ENCODE data around the gene HSD11B2.

The HSD11B2 gene

DNA sequence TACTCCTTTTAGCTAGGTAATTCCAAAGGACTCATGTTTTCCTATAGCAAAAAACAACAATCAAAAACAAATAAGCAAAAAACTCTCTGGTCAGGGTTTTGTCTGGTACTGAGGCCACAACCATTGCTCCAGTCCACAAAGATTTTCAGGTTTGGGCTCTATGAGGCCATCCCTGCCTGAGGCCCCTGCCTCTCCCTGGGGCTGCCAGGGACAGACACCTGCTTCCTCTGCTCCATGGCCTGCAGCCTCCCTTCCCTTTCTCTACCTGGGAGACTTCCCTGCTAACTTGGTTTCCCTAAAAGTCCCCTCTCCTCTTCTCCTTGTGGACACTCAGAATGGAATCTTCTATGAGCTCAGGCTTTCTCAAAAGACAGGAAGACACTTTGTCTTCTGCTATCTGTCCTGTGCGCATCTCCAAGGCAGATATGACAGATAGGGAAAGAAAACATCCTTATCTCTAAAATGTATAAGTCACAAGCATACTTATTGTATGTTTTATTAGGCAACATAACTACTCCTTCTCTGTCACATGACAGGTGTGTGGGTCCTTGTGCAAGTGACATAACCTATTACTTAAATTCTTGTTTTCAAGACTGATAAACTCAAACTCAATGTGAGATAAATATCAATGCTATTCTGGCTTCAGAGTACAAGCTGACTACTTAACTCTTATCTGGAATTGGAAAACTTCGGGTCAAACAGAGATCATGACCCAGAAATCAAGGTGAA, 13.4 kb upstream of the HSD11B2 start:
- DNase-seq: no peak

DNA sequence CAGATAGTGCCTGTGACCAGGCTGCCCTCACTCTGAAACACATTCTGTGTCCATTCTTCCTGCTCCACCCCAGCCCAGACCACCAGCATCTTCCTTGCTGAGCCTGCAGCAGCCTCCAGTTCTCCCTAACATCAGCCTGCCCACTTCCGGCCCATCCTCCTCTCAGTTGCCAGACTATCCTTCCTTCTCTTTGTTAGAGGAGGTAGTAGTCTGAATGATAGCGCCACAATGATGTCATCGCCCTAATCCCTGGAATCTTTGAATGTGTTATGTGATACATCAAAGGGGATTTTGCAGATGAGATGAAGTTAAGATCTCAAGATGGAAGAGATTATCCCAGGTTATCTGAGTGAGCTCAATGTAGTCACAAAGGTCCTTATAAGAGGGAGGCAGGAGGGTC, 11.4 kb upstream of the HSD11B2 start:
- DNase-seq: no peak

DNA sequence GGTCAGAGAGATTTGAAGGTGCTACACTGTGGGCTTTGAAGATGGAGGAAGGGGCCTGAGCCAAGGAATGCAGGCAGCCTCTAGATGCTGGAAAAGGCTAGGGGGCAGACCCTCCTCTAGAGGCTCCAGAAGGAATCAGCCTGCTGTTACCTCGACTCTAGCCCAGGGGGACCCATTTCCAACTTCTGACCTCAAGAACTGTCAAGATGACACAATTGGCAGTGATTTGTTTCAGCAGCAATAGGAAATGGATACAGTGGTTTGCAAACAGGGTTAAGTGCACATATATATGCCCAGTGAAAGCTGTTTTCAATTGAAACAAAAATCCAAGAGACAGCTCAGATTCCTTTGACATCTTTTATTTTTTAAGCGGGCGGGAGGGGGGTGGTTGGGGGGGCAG, 11.0 kb upstream of the HSD11B2 start:
- no peak for DNase-seq

DNA sequence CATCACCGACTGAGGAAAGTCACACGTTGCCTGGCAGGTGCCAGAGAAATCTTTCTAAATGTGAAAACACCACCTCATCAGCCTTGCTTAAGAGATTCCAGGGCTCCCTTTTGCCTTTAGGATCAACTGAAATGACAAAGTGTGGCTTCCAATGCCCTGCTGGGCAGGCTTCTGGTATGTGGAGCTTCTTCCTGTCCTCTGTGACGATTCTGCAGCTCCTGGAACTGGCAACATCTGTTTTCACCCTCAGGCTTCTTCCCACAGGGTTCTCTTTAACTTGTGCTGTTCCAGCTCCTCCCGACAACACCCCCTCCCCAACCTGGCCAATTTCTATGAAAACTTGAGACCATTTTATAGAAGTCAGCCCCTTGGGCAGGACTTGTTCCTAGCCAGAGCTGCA, 9.9 kb upstream of the HSD11B2 start:
- no peak for DNase-seq

DNA sequence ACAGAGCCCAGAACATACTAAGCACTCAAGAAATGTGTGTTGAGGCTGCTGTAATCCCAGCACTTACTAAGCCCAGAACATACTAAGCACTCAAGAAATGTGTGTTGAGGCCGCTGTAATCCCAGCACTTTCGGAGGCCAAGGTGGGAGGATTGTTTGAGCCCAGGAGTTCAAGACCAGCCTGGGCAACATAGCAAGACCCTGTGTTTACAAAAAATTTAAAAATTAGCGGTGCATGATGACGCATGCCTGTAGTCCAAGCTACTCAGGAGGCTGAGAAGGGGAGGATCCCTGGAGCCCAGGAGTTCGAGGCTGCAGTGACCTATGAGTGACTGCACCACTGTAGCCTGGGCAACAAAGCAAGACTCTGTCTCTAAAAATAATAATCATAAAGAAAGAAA, 7.9 kb upstream of the HSD11B2 start:
- DNase-seq: no peak

DNA sequence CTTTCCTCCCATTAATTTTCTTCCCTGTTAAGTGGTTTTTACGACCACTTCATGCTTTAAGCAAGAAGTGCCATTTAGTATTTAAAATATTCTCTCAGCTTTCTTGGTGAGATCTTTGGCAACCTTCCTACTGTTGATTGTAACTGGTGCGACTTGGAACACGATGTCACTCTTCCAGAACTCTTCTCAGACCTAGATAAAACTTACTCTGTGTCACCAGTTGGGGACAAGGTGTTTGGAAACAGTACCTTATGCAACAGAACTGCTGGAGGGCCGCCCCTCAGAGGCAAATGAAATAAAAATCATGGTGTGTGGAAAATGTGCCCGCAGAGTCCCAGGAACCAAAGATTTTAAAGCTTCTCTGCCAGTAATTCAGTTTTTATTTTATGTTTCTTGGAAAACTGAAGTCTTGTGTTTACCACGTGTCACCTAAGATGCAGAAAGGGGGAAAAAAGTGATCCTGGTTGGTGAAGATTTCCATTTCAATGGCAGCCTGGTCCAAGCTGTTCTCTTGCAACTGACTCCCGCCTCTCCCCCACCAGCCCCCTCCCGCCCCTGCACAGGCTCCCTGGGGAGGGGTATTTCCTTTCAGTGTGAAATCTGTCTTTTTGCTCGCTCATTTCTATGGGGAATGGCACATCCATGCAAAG, 7.2 kb upstream of the HSD11B2 start:
- no peak for DNase-seq

DNA sequence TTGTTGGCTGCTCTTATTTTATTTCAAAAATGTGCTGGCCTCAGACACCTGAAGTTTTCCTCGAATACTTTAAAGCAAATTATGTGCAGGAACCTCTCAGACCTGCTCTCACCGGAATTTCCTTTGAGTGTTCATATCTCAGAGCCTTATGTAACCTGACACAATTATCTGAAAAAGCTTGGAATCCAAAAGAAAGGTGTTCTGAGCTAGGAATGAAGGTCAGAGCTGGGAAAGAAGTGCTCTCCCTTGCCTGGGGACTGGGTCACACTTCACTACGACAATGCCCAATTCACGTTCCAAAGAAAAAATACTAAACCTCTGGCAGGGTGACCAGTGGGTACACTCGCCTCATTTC, 6.7 kb upstream of the HSD11B2 start:
- DNase-seq: no peak

DNA sequence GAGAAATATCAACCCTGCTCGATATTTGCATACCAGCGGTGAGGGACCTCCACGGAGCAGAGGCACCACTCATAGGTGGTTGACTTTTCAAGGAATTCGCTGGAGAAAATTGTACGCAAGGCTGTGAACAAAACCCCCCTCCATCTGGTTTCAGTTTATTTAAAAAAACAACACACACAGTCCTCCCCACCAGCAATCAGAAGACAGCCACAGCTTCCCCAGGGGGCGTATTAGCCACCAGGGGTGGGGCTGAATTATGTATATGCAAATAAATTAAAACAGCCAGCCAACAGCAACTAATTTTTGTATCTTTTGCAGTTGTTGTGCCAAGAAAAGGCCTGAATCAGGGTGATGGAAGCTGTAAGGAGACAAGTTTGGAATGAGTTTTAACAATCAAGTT, 5.9 kb upstream of the HSD11B2 start:
- no peak for DNase-seq

DNA sequence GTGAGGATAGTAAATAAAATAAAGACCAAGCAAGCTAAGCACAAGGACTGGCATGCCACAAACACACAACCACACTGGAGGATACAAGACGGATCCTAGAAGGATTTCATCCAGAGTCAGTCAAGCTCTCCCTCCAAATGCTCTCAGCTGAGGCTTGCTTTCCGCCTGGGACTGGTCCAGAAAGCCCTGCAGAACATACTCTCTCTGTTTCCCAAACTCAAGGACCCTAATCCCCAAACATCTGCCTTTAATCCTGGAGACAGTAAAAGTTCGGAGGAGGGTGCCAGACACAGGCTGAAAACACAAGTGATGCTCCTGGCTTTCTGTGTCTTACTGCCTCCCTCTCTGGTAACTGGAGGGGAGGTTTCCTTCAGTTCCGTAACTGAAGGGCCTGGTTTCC, 5.3 kb upstream of the HSD11B2 start:
- no peak for DNase-seq

DNA sequence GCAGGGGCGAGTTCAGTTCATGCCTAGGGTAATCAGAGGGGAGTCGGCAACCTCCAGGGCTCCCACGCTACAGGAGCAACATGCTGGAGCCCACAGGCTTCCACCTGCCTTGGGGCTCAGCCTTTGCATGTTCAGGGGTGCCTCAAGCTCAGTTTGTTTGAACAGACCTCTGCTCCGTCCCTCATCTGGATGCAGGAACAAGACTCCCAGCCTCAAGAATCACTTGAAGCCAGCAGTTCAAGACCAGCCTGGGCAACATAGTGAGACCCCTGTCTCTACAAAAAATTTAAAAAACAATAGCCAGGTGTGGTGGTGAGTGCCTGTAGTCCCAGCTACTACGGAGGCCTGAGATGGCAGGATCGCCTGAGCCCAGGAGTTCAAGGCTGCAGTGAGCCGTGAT, 4.9 kb upstream of the HSD11B2 start:
- no peak for DNase-seq

DNA sequence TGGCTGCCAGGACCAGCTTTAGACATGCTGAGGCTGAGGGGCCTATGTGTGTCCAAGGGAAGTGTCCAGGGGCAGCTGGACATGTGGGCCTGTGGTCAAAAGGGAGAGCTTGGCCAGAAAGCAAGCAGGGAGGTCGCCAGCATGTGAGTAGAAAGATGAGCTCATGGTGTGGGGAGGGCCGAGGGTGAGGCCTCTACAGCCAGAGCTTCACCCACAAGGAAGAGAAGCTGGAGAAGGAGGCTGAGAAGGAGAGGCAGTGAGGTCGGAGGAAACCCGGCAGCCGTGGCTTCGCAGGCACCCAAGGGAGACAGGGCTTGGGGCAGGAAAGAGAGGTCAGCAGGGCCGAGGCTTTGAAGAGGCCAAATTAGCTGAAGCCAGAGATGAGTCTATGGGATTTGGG, 4.0 kb upstream of the HSD11B2 start:
- DNase-seq: no peak

DNA sequence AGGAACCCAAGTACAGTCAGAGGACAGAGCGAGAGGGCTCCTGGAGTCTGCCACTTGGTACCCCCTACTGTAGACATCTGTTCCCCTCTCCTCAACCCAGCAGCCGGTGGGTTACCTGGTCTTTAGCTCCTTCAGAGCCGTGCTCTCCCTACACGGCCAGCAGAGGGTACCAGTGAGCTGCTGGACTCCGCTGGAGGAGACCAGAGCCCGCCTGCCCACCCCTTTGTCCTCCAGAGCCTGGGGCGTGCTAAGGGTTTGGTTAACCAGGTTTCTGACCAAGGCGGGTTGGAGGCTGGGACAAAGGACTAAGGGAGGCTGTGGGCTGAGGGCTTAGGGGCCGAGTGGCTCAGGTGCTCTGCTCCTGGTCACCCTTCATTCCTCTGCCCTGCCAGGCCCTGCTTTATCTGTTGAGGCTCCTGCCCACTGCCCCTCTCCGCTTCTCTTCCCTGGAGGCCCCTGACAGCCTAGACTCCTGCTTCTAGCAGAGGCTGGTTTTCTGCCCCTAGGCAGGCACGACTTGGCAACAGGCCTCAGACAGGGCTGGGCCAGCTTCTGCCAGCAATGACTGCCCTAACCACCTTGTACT, 2.7 kb upstream of the HSD11B2 start:
- peak; percentile 23 for DNase-seq

DNA sequence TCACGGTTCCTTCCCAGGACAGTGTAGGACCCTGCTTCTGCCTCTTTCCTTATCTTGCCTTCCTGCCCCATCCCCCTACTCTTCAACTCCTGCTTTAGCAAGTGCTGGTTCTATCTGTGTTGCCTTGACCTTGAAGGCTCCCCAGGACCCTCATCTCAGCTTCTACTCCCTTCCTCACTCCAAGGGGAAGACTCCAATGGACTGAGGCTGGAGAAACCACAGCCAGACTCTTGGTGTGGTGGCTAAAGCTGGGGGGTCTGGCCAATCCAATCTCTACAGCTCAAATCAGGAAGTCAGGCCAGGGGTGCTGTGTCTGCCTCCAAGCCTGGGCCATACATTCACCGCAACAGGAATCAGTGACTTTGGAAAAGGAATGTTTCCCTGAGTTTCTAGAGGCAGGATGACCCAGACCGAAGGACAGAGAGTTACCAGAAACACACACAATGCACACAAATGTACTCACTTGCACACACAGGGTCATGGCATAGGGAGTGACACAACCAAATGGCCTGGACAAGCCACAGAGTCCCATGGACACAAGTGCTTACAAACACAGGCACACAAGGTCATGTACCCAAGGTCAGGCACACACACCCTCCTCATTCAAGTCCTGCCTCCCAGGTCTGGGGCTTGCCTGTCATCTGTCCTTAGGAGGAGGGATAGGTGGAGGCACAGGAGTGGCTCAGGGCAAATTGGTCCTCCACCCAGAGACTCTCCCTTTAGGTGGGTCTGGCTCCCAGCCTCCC, 1.7 kb upstream of the HSD11B2 start:
- DNase-seq: no peak

DNA sequence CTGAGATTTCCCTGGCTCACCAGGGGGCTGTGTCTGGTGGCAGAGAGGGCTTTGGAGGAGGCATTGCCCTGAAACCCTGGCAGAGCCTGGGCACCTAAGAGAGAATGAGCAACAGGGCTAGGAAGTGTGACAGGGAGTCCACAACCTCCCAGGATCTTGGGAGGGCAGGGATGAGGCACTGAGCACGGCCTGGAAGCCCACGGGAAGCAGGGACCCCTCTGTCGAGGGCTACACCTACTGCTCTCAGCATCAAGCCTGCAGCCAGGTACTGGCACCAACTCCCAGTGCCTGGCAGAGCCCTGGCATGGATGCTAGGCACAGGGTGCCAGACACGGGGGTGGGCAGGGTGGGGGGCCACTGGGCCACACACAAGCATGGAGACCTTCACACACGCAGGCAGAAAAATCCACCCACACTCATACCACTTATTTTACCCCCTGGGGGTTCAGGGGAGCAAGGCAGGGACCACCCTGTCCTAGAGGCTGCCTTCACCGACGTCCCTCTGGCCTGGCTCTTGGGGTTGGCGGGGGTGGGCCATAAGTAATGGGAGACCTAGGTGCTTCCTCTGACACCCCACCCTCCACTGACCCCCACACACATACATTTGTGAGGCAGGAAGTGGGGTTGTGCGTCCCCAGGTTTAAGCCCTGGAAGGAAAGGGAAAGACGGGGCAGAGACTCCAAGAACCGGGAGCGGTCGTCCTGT, 970 bp upstream of the HSD11B2 start:
- DNase-seq: no peak

DNA sequence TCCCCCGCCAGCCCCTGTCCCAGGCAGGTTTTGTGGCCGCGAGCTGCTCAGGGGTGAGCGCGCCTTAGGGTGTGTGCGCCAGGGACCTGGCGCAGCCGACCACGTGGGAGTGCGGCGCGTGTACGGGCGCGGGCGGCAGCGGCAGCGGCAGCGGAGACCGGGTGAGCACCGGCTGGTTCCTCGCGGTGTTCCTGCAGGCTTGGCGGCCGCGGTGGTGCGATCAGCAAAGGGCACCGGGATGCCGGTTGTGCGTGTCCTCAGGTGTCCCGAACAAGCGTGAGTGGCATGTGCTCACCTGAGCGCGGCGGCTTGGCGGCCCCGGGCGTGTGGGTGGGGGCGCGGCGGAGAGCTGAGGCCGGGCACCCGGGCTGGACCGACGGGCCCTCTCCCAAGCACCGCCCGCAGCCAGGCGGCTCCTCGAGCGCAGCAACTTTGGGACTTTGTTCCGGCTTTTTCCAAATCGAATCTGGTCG, 381 bp upstream of the HSD11B2 start:
- no peak for DNase-seq

DNA sequence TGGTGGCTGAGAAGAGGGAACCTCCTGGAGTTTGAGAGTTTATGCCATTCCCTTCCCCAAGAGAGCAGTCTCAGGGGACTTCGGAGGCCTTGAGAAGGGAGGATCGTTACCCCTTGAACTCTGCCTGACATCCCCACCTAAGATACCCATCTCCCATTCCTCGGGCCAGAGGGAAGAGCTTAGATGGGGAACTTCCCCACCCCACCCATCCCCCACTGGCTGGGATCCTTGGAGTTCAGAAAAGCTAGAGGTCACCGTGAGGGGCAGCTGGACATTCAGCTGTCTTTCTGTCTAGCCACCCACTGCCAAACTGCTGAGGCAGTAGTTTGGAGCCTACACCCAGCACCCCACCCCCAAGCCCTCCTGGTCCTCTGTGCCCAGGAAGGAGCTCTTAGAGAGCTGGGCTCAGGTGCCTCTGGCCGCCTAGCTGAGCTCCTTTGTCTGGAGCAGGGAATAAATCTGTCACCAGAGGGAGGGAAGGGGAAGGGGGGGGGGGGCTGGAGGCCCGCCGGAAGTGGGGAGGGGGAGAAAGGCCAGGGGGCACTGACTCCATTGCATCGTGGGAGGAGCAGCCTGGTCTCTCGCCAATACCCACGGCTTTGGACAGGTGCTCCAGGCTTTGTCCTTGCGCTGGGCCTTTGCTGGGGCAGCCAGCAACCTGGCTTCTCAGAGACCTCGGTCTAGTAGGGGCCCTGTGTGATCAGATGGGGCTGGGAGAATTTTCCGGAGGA, 1.0 kb downstream of the HSD11B2 start:
- DNase-seq: no peak

DNA sequence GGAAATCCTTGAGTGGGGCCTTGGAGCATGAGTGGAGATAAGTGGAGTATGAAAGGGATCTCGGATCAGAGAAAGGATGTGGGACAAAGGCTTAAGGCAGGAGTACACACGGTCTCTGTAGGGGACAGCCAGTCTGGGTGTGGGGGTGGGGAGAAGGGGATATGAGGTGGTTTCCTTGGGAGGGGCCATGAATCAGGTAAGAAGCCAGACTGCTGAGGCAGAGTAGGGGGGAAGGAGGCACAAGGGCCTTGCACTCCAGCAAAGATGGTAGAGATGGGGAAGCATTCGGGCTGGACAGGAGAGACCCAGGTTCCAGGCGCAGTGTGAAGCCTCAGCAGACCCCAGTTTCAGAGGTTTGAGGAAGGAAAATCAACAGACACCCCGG, 1.6 kb downstream of the HSD11B2 start:
- DNase-seq: no peak

DNA sequence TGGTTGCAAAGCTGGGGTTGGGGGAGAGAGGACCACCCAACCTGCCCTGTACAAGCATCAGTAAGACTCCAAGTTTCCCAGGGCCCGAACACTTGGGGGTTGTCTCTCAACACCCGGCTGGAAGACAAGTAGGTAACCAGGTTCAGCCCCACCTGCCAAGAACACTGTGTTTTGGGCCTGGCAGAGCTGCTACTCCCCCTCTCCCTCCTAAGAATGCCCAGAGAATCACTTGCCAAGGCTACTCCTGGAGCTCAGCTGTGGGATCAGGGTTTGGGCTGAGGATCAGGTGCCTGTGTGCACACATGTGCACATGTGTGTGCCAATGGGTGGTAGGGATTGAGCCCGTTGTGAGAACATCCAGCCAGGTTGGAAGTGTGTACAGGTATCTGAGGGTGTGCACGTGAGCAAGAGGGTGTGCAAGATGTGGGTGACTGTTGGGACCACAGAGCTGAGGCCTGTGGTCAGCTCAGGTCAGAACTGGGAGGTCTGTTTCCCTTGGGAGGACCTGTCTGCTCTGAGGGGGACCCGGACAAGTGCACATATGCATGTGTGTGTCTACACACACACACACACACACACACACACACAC, 2.3 kb downstream of the HSD11B2 start:
- no peak for DNase-seq

DNA sequence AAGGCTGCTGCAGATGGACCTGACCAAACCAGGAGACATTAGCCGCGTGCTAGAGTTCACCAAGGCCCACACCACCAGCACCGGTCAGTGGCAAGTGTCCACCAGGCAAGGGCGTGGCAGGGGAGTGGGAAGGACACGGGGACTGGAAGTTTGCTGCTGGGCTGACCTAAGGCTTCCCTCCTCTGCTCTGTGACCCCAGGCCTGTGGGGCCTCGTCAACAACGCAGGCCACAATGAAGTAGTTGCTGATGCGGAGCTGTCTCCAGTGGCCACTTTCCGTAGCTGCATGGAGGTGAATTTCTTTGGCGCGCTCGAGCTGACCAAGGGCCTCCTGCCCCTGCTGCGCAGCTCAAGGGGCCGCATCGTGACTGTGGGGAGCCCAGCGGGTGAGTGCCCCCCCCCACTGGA, 4.8 kb downstream of the HSD11B2 start:
- no peak for DNase-seq

DNA sequence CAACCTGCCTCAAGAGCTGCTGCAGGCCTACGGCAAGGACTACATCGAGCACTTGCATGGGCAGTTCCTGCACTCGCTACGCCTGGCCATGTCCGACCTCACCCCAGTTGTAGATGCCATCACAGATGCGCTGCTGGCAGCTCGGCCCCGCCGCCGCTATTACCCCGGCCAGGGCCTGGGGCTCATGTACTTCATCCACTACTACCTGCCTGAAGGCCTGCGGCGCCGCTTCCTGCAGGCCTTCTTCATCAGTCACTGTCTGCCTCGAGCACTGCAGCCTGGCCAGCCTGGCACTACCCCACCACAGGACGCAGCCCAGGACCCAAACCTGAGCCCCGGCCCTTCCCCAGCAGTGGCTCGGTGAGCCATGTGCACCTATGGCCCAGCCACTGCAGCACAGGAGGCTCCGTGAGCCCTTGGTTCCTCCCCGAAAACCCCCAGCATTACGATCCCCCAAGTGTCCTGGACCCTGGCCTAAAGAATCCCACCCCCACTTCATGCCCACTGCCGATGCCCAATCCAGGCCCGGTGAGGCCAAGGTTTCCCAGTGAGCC, 5.8 kb downstream of the HSD11B2 start:
- DNase-seq: no peak

DNA sequence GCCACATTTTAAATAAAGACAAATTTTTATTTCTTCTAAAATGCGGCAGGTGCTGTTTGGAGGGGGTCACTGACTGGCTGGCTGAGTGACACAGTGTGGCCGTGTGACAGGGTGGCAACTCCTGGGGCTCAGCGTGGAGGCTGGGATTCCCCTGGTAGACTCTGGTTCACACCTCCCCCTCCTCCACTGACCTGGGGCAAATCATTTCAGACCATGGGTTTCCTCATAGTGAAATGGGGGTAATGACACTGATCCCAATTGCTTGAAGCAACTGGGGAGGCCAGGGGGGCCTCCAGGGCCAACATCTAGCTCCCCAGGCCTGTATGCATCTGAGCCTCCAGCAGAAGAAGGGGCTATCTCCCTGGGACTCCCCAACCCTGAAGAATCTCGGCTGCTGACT, 6.6 kb downstream of the HSD11B2 start:
- no peak for DNase-seq
